ENCODE results near the gene PKN3.

The PKN3 gene

DNA sequence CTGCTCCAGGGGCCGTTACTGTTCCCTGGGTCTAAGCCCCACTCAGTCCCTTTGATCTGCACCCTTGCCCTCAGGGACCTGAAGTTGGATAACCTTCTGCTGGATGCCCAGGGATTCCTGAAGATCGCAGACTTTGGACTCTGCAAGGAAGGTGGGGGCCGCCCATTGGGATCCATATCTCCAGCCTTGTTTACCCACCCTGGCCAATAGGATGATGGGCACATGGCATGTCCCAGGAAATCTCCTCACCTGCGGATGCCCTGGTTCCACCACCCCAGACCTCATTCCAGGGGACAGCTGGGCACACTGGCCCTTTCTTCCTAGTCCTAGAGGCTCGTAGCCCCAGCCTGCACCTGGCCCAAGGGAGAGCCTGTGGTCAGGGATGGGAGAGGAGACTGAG, 16.2 kb downstream of the PKN3 start:
- no peak for DNase-seq

DNA sequence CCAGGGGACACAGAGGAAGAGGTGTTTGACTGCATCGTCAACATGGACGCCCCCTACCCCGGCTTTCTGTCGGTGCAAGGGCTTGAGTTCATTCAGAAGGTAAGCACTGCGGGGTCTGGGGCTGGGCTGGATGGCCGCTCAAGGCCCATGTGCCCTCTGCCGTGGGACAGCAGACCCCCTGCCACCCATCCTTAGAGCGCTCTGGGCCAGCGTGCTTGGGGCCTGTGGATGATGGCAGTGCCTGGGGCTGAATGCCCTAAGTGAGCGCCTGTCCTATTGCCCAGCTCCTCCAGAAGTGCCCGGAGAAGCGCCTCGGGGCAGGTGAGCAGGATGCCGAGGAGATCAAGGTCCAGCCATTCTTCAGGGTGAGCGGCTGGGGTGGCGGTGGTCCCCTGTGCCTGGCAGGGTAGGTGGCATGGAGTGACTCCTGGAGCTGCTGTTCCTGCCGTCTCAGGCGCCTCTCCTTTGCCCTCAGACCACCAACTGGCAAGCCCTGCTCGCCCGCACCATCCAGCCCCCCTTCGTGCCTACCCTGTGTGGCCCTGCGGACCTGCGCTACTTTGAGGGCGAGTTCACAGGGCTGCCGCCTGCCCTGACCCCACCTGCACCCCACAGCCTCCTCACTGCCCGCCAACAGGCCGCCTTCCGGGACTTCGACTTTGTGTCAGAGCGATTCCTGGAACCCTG, 17.8 kb downstream of the PKN3 start:
- DNase-seq: no peak

DNA sequence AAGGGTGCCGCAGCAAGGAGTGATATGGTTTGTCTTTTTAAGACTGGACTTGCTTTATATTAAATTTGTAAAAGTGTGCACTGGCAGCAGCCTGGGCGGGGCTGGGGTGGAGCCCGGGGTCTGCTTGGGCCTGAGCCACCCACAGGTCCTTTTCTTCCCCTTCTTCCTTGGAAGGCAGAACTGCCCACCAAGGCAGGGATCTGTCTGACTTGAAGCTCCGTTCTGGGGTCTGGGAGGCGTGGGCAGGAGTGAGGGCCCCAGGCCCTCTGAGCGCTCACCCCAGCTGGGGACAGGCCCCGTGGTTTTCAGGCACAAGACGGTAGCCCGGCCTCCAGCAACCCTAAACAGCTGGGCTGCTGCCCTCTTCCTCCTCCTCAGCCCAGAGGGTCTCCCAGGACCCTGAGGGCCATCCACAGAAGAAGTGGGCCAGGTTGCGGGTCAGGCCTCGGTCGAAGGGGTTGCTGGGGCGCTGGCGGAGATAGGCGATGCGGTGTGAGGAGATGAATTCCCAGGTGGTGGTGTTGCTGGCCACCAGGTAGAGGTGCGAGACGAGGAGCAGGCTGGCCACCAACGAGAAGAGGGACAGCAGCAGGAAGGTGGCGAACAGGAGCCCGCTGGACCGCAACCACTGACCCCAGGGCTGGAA, 18.7 kb downstream of the PKN3 start:
- no peak for DNase-seq

DNA sequence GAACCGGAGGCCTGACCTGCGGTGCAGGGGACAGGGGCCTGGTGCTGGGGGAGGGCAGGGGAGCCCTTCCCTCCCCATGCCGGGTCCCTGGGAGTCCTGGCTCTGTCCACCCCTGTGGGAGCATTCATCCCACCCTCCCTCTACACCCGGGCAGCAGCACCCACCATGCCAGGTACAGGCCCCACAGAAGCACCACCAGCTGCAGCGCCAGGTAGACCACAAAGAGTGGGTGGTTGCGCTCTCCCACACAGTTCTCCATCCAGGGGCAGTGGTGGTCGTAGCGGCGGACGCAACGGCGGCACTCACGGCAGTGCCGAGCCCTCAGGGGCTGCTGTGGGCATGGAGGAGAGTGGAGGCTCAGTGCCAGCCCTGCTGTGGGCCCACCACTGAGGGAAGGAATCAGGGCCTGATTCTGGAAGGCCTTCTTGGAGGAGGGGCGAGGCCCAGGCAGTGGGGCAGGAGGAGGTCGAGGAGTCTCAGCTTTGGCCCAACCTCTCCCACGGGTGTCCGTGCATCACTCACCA, 19.2 kb downstream of the PKN3 start:
- no peak for DNase-seq

DNA sequence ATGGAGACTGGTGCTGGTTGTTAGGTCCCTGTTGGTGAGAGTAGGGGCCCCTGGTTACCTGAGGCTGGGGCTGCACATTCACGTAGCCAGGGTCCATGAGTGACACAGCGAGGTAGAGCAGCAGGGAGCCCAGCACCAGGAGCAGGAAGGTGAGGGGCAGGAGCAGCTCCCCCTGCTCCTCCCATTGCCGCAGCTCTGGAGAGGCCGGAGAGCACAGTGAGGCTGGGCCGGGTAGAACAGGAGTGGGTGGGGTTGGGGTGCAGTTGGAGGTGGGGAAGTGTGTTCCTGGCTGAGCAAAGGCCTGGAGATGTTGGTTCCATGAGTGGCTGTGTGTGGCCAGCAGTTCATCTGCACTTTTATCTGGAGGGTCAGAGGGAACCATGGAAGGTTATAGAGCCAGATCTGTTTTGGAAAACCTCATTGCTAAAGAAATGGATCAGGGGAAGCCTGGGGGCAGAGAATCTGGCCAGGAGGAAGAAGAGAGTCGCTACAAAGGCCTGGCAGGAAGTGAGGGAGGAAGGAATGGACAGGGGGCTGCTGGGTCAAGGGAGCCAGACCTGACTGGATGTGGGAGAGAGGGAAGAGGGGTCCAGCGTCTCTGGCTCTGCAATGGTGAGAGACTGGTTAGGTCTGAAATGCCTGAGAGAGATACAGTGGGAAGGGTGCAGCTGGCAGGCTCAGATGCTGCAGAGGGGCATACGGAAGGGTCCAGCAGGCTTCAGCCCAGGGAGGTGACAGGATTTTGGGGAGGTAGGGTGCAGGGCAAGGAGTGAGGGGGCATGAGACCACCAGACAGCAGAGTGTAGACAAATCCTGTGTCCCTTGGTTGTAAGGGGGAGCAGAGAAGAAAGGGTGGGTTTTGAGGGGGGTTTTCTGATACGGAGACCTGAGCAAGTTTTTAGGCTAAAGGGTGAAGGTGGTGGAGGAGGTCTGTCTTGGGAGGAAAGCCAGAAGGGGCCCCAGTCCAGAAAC, 20.4 kb downstream of the PKN3 start:
- no peak for DNase-seq

DNA sequence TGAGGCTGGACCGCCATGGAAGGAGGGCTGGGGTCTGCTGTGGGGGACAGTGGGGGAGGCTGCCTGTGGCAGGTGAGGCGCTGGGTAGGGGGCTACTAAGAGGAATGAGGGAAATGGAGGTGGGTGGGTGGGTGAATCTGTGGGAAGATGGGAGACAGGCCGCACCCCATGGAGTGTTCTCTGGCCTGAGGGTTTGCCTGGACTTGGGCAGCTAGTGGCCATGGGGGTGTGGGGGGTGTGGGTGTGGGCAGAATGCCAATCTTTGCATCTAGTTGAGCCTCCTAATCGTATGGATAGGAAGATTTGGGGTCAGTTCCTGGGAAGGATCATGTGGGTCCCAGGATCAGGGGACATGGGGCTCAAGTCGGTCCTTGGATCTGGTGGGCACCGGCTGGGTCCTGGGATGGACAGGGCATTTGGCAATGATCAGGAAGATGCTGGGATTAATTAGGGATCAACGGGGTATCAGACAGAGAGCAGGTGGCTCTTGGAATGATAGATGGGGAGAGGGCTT, 21.1 kb downstream of the PKN3 start:
- DNase-seq: no peak

DNA sequence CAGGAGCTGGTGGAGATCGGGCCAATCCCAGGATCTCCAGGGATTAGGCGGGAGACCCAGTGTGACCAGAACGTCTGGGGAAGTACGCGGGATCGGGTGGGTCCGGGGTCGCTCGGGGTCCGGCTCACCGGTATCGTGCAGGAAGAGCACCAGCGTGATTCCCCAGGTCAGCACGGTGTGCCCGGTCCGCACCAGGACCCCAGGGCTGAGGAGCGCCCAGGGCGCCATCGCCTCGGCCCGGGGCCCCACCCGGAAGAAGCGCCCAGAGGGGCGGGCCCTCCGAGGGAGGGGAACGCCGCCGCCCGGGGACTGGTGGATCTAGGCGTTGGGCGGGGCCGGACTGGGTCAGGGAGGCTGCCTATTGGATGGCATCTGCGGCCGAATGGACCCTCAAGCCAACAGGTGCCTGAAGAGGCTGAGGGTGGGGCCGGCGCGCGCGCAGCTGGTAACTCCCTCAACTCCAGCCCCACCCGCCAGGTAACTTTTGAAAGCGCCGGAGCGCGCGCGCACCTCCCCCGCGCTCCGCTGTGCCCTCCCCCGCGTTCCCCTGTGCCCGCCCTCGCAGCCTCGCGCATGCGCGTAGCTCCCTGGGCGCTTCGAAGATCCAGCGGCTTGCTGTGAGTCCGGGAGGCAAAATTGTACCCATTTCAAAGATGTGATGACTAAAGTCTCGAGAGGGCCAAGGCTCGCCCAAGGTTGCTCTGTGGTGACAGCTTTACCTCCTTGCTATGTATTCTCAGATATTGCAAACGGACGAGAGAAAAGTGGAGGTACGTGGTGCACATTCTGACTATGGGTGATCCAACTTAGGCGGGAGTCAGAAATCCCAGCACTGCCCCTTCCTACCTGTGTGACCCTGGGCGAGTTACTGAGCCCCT, 21.8 kb downstream of the PKN3 start, which contains the start of gene ZDHHC12:
ZDHHC12 (minus strand) TSS at position 262 of the 878 bp plus-strand sequence; CDS start at position 228, 34 bp downstream.
- peak; percentile 99 for DNase-seq

DNA sequence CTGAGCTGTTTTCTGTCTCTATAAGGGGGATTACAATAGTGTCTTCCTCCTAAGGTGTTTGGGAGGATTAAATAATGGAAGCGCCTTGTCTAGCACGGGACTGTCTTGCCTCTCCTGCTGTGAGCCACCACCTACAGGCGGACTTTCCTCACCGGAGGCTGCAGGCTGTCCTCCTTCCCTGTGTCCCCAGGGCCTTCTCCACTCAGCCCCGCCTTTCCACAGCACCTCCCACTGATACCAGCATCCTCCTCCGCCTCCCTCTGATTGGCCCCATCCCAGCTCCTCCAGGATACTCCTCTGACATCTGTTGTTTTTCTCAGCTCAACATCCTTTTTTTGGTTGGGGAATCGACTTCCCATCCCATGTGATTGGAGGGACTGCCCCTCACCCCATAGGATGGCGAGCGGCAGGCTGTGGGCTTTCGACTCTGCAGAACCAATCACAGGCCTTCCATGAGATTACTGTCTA, 22.5 kb downstream of the PKN3 start:
- peak; percentile 52 for DNase-seq

DNA sequence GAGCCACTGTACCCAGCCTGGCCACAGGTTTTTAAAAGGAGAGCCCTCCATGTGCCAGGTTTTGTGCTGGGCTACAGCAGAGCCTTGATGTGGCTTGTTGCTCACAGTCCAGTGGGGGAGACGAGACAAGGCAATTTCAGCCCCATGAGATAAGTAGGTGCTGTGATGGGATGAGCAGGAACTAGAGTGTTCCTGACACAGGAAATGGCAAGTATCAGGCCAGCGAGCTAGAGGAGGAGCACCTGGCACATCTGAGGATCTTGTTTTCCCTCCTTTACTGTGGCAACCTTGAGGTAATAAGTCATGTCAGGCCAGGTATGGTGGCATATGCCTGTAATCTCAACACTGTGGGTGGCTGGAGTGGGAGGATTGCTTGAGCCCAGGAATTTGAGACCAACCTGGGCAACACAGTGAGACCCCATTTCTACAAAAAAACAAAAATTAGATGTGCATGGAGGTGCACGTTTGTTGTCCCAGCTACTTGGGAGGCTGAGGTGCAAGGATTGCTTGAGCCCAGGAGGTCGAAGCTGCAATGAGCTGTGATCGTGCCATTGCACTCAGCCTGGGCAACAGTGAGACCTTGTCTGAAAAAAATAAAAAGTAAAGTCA, 25.4 kb downstream of the PKN3 start:
- DNase-seq: no peak

DNA sequence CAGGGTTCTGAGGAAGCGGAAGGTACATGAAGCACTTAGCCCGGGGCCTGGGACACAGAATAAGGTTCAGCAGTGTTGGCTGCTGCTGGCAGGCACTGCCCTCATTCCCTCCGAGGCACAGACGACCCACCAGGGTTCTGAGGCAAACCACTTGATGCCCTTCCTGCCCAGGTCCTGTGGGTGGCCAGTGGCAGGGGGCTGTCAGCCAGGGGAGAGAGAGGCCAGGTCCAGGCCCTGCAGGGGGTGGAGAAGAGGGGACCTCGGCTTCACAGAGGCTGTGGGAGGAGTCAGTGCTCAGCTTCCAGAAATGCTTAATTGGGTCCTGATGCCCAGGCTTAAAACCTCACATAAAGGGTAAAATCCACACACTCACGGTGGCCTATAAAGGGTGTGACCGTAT, 26.0 kb downstream of the PKN3 start:
- DNase-seq: no peak

DNA sequence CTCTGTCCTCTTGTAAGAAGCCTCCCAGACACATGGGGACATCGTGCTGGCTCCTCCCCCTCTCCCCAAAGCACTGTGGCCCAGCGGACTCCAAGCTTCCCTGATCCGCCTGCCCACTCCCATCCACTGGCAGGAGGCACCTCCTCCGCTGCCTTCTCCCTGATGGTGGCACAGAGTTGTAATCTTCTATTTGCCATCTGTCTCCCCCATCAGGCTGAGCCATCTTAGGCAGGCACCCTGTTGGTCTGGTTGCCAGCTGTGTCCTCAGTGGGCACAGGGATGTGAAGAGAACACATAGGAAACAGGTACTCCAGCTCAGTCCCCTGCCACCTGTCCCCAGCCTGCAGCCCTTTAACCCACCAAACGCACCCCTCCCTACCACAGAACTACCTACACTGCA, 27.0 kb downstream of the PKN3 start:
- no peak for DNase-seq

DNA sequence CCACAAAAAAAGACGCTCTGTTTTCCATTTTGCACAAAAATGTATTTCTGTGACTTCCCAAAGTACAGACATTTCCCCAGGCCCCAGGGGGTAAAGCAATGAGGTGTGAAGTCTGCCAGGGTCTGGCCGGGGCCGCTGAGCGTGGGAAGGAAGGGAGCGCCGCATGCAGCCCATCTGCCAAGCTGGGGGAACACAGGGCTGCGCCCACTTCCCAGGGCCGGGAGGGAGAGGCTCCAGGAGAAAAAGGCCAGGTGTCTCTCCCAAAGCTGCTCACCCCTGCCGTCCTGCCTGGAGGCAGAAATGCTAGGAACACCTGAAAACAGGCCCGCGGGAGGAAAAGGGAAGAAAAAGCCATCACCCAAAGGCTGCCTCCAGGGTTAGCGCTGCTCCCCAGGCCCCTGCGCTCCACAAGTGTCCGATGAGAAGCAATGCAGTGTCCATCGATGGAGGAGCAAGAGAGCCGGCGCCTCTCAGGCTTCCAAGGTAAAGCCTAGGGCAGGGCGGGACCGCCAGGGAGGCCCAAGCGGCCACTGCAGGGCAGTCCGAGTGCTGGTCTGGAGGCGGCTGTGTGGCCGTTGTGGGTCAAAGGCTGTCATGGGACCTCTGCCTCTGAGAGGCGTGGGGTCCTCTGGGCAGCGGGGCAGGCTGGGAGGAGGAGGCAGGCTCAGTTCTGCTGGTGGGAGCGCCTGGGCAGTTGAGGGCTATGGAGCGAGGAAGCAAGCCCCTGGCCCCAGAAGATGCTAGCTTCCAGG, 27.6 kb downstream of the PKN3 start:
- DNase-seq: no peak

DNA sequence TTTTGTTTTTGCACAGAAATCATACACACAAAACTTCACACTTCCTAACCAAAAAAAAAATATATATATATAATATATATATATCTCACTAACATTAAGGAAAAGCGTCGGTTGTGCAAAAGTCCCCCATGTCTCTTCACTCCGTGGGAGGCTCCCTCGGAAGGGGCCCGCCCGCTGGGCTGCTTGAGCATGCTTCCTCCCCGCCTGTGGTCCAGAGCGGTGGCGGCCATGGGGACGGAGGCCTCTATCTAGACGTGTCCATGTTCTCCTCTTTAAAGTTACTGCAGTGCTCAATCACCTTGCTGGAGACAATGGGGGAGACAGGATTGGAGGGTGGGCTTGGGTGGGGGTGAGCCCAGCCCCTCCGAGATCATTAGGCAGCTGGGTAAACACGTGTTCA, 28.8 kb downstream of the PKN3 start:
- no peak for DNase-seq

DNA sequence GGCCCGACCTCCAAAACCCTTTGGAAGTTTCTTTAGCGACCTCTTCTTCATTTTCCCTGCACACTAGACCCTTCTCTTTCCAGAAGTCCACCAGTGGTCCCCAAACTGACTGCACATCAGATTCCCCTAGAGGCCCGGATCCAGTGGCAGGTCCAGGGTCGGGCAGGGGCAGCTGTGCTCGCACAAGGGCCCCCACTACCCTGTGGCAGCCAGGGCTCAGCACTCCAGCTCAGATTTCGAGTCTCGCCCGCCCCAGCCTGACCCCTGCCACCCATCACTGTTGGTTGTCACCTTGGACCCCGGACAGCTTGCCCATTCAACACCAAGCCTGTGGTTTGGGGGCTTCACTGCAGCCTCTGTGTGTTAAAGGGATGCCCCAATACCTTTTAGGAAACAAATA, 29.4 kb downstream of the PKN3 start:
- DNase-seq: no peak

DNA sequence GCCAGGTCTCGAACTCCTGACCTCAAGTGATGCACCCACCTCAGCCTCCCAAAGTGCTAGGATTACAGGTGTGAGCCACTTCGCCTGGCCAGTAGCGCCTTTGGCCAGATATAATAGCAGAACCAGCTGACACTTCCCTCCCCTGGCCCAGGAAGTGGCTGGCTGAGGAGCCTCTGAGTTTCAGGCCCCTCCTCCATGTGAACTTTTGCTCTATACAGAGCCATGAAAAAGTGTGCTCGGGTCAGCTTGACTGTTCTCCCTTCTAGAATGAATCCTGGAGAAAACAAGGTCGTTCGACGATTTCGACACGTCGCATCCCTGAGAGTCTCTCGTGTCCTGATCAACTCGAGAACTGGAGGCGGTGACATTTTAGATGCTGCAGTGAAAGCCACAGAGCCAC, 30.3 kb downstream of the PKN3 start:
- DNase-seq: no peak

DNA sequence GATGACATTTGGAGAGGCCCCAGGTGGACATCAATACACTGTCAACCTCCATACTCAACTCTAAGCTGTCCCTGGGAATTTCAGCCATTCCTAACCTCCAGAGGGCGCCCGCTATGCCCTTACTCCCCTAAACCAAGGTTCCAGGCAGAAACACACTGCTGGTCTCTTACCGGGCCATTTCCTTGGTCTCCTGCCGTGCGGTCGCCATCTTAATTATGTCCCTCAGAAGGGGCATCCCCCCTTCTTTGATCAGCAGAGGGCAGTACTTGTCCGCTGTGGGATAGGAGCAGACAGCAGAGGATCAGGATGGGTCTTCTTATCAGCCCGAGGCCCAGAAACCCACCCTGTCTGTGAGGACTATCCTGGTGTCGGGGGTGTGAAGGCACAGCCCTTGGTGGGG, 31.0 kb downstream of the PKN3 start:
- DNase-seq: peak; percentile 10

DNA sequence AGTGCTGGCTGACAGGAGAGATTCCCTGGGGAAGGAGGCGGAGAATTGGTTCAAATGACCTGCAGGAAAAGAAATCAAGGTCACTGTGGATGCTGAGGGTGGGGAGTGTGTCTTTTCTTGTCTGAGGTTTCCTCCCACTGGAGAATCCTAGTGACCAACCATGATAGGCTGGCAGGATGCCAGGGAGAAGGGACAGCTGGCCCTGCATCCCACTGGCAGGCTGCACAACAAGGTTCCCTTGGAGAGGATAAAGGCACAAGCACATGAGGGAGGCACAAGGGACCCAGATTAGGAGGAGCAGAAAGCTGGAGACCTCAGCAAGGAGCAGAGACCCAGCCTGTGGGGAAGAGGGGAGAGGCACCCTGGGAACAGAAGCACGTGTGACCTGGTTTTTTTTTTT, 33.1 kb downstream of the PKN3 start:
- no peak for DNase-seq

DNA sequence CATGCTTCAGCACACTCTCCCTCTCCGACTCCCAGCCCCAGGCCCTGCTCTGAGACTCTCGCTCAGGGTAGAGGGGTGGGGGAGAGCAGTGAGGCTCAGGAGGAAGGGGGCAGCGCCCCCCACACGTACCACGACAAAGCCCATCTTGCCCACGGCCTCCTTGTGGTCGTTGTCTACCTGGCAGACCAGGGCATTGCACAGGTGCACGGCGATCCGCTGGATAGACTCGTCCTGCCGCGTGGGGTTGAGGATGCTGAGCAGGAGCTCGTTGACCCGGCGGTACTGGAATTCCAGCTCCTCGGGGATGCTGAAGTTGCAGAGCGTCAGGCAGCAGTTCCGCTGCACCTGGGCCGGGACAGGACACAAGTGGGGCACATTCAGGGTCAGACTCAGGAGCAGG, 40.1 kb downstream of the PKN3 start:
- no peak for DNase-seq

DNA sequence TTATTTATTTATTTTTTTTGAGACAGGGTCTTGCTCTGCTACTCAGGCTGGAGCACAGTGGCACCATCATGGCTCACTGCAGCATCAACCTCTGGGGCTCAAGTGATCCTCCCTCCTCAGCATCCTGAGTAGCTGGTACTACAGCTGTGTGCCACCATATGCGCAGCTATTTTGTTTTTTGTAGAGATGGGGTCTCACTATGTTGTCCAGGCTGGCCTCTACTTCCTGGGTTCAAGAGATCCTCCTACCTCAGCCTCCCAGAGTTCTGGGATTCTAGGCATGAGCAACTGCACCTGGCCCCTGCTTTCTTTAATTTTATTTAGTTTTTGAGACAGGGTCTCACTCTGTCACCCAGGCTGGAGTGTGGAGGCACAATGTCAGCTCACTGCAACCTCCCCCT, 41.1 kb downstream of the PKN3 start:
- DNase-seq: no peak

DNA sequence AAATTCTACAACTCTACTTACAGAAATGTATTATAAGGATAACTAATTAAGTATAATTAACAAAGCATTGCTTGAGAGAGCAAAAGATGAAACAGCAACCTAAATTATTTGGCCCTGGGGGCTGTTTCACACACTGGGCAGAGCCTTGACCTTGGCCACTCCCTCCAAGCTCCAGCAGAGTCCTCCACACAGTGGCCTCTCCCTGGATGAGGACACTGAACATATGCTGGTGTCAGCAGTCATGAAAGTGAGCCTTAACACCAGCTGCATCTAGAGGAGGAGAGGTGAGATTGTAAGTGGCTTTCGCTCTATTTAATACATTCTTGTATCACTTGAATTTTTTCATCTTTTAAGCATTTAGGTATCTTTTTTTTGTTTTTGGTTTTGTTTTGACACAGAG, 44.9 kb downstream of the PKN3 start:
- DNase-seq: no peak

Measured in CD4-positive, alpha-beta T cell treated with Interleukin-21 for 1 hour (primary cell).